22Rv1 (cell line): ENCODE data around the gene CYP19A1.
"Not testable (repeated sequence)": the region's sequence is repeated elsewhere in the genome, so short reads cannot be mapped to it uniquely, and the experiment has no call there.

Experiments used
- H3K27ac ChIP-seq: fragments of 450-650 bp; 2 replicates; pipeline ENCODE4 v1.5.1; 2017
- CTCF ChIP-seq: fragments of 450-650 bp; IDR thresholded peaks from 2 replicates; pipeline ENCODE4 v1.5.1; 2017; ENCODE audit warnings: mild to moderate bottlenecking
- ZFX ChIP-seq: fragments of 450-650 bp; IDR thresholded peaks from 2 replicates; pipeline ENCODE4 v1.6.1; 2017; ENCODE audit warnings: antibody characterized with exemption, borderline replicate concordance

Gene CYP19A1

GRCh38 chr15:51267051-51267702 lies 71.2 kb downstream of the CYP19A1 start:
- TF ChIP-seq CTCF (no peak), ZFX (no peak)
- H3K27ac ChIP-seq = no peak overlapping the region

DNA sequence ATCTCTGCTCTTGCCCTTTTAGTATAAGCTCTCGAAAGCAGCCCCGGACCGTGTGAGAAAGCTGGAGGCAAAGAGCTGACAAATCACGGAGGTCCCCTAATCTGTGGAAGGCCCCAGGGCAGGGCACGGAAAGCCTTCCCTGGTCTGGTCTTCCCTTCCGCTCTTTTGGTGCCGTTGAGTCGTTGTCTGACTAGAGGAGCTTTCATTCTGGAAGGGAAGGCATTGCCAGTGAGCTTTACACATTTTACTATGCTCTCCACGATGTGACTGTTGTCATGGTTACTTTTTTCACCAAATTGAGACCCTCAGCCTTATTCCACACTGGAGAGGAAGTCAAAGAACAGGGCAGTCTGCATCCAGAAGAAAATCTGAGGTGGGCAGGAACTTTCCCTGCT lies 71.7 kb downstream of the CYP19A1 start:
- H3K27ac ChIP-seq = no peak overlapping the region
- no peak for TF ChIP-seq ZFX

GRCh38 chr15:51265037-51265555 lies 73.3 kb downstream of the CYP19A1 start:
- H3K27ac ChIP-seq = no peak overlapping the region
- TF ChIP-seq CTCF = no peak
- TF ChIP-seq ZFX = no peak

DNA sequence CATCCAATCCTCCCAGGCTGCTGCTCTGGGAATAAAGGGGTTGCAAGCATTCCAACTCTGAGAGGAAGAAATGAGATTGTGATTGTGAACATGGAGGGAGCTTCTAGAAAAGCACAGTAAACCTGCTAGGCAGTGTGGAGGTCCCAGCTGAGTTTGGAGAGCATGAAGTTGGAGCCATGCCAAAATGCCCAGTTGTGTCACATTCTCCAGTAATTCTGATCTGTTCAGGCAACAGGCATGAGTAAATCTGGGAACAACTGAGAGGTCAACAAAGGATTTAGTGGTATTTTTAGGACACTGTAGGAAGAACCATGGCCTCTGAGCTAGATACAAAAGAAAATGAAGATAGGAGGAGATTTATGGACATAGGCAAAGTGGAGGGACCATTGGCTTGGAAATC lies 74.7 kb downstream of the CYP19A1 start:
- TF ChIP-seq CTCF (no peak), ZFX (no peak)
- no peak overlapping the region for H3K27ac ChIP-seq

DNA sequence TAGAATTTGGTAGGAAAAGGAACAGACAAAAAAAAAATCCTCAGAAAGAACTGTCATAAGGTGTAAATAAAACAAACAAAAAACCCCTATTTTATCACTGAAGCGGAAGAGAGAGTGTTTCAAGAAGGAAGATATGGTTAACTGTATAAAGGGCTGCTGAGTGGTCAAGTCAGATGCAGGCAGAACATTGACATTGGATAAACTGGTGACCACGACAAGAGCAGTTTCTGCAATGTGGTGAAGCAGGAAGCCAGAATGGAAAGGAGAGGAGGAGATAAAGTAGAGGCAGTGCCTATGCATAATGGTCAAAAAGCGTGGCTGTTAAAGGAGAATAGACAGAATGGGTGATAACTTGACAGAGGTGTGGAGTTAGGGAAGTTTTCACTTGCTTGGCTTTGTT lies 75.3 kb downstream of the CYP19A1 start:
- no peak overlapping the region for H3K27ac ChIP-seq
- TF ChIP-seq CTCF (no peak), ZFX (no peak)

GRCh38 chr15:51262463-51262862 lies 75.9 kb downstream of the CYP19A1 start:
- H3K27ac ChIP-seq = no peak overlapping the region
- no peak for TF ChIP-seq CTCF
- no peak for TF ChIP-seq ZFX

DNA sequence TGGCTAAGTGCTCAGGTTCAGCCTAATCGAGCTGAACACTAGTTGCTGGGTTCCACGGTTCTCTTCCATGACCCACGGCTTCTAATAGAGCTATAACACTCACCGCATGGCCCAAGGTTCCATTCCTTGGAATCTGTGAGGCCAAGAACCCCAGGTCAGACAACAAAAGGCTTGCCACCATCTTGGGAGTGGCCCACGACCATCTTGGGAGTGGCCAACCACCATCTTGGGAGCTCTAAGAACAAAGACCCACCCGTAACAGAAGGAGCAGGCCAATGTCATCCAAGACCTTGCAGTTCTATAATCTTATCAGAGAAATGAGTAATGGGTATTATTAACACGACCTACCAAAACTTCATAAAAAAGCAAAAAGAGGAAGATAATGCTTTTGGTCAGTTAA lies 77.3 kb downstream of the CYP19A1 start:
- H3K27ac ChIP-seq = not testable (repeated sequence)

DNA sequence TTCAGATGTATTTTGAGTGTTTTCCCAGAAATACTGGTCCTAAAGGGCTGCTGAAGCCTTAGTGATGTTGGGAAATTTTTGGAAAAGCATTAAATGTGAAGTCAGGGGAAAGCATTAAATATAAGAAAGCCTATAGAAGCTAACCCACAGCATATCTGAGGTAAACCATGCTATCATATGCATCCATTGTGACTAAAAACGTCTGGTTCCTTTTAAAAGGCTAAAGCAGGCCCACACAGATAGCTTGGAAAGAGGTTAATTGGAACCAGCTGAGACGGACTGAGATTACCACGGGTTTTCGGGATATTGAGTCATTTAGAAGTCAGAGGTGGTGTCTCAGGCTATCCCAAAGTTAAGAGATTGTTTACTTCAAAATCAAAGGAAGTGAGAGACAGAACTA lies 78.2 kb downstream of the CYP19A1 start:
- TF ChIP-seq ZFX = no peak
- TF ChIP-seq CTCF = no peak
- H3K27ac ChIP-seq = no peak overlapping the region

DNA sequence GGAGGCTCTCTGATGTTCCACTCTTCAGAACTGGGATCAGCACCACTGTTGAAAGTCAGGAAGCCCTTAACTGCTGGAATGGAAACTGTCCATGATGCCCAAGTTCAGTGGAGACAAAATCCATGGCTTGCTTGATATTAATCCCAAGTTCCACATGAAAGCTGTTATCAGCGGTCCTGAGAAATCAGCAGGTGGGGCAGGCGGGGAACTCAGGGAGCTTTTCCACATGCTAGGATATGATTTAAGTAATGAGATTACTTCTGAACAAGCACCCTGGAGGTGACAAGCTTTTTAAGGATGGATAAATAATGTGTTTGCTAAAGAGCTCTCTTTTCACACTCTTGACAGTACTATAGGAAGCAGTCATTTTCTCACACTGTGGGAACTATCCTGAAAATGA lies 82.9 kb downstream of the CYP19A1 start:
- no peak overlapping the region for H3K27ac ChIP-seq
- TF ChIP-seq ZFX (no peak), CTCF (no peak)
